Right hindlimb (tissue), 1 donor: ENCODE data around the gene CBL.

Source experiments
- DNase-seq: peaks from one replicate; pipeline ENCODE4 v3.0.0-alpha.2; 2018

The CBL gene

DNA sequence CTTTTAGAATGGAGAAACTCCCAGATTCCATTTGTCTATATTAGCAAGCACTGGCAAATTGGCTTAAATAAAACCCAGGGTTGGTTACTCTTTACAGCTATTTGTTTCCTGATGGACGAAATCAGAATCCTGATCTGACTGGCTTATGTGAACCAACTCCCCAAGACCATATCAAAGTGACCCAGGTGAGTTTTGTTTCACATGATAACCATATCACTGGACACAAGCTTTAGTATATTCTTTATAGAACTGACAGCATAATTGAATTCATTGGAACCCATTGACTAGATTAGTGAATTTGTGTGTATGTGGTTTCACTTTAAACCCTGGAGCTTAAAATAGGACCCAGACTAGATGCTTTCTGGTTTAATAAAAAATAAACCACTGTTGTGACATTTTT lies 71.5 kb downstream of the CBL start:
- DNase-seq = no peak

DNA sequence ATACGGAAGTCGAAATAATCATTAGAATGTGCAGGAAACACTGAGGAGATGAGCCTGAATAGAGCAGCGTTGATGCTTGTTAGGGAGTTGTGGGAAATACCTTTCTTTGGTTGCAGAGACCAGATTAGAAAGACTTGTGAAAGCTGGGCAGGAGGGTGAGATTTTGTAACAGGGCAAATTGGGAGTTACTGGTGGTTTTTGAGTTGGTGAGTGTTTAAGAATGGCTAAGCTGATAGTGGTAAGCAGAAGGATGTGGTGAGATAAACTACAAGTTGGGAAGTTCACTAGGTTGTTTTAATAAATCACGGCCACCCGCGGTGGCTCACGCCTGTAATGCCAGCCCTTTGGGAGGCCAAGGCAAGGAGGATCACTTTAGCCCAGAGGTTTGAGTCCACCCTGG lies 76.4 kb downstream of the CBL start:
- DNase-seq = no peak

DNA sequence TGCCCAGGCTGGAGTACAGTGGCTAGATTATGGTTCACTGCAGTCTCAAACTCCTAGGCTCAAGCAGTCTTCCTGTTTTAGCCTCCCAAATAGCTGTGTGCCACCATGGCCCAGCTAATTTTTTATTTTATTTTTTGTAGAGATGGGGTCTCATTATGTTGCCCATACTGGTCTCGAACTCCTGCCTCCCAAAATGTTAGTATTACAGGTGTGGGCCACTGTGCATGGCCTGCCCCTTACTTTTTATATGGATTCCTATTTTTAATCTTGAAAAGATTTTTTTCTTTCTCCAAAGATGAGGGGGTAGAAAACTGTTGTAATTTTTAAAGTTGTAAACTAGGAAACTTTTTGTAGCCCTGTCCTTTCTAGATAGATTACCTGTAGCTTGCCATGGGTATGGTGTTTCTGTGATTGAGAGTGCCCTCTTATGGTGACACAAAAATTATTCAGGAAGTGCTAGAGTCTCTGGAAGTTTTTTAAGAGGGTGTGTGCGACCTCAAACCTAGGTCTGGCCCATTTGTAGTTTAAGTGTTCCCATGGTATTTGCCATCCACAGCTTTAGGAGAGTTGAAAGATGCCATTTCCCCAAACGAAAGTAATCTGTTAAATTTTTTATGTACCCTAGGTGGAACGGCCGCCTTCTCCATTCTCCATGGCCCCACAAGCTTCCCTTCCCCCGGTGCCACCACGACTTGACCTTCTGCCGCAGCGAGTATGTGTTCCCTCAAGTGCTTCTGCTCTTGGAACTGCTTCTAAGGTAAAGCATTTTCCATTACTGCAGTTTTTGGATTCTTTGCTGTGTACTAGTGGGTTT lies 78.4 kb downstream of the CBL start:
- no peak for DNase-seq

DNA sequence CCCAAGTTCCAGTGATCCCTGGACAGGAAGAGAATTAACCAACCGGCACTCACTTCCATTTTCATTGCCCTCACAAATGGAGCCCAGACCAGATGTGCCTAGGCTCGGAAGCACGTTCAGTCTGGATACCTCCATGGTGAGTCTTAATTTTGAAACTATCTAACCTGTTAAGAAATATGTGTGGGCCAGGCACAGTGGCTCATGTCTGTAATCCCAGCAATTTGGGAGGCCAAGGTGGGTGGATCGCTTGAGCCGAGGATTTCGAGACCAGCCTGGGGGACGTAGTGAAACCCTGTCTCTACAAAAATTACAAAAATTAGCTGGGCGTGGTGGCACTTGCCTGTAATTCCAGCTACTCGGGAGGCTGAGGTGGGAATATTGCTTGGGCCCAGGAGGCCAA lies 79.3 kb downstream of the CBL start:
- DNase-seq = no peak

DNA sequence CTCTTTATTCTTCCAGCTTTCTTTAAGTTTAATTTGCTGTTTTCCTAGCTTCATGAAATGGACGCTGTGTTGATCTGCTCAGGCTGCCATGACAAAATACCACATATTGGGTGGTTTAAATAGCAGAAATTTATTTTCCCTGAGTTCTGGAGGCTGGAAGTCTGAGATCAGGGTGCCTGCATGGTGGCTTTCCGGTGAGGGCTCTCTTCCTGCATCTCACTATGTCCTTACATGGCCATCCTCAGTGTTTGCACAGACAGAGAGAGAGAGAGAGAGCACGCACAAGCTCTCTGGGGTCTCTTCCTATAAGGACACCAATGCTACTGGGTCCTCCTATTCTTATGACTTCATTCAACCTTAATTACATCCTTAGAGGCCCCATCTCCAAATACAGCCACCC lies 82.1 kb downstream of the CBL start:
- DNase-seq = no peak

DNA sequence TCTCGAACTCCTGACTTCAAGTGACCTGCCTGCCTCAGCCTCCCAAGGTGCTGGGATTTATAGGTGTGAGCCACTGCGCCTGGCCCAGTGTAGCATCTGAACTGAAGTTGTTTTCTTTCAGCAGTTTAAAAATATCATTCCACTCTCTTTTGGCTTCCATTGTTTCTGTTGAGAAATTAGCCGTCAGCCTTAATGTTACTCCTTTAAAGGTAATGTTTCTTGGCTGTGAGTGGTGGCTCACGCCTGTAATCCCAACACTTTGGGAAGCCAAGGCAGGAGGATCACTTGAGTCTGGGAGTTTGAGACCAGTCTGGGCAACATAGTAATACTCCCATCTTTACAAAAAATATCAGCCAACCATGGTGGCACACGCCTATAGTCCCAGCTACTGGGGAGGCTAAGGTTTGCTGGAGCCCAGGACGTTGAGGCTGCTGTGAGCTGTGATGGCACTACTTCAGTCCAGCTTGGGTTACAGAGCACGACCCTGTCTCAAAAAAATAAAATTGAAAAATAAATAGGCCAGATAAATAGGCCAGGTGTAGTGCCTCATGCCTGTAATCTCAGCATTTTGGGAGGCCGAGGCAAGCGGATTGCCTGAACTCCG lies 84.9 kb downstream of the CBL start:
- DNase-seq = no peak

DNA sequence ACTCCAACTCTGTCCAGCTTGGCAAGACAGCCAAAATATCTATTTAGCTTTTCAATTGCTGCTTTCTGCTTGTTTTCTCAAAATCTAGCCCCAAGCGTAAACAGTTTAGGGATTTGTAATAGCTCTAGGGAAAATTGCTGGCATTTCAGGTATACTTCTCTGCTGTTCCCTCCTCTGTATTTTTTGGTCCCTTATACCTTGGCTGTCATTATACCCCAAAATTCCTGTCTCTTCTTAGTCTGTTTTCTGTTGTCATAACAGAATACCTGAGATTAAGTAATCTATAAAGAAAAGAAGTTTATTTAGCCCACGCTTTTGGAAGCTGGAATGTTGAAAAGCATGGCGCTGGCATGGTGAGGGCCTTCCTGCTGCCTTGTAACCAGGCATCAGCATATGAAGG lies 87.3 kb downstream of the CBL start:
- no peak for DNase-seq

DNA sequence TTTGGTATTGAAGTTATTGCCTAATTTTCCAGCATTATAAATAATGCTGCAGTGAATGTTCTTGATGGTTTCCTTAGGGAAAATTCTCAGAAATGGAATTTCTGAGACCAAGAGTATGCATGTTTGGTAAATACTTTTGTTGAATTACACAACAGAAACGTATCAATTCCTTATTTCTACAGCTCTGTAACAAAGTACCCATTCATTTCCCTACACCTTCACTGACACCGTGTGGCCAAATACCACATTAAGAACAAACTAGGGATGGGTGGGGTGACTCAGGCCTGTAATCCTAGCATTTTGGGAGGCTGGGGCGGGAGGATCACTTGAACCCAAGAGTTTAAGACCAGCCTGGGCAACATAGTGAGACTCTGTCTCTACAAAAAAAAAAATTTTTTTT lies 89.0 kb downstream of the CBL start:
- no peak for DNase-seq

DNA sequence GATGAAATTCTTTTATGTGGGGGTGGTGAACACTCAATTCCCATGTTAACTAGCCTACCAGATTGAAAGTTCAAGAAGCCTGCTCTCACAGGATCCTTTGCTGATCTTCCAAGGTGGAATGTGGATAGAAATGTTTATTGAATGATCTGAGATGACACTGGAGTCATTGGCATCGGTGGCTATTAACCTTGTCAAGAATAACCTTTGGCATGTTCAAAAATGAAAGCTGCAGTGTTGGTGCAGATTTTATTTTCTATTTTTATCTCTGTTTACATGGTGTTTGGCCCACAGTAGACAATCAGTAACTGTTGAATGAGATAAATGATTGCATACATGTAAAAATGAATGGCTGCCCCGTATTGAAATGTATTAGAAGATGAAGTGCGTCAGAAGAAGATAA lies 91.8 kb downstream of the CBL start:
- DNase-seq = no peak

DNA sequence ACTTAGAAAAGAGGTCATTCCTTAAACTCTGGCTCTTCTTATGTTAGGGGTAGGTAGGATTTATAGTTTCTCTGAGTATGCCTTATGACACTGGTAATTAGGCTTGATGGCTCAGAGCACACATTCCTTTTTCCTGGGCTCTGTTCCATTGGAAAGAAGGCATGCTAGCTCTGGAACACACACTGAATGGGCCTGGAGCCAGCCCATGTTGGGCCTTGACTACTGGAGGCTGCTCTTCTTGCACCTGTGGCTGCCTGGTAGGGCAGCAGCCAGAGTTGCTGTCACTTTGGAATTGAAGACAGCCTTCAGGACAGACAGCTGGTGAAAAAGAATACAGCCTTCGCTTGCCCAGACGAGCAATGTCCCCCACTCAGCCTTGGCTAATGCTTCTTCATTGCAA lies 92.6 kb downstream of the CBL start:
- peak; percentile 82 for DNase-seq

DNA sequence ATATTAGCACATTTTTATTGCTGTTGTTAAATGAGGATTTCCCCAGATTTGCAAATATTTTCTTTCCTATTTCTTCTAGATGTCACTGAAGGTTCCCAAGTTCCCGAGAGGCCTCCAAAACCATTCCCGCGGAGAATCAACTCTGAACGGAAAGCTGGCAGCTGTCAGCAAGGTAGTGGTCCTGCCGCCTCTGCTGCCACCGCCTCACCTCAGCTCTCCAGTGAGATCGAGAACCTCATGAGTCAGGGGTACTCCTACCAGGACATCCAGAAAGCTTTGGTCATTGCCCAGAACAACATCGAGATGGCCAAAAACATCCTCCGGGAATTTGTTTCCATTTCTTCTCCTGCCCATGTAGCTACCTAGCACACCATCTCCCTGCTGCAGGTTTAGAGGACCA lies 93.3 kb downstream of the CBL start:
- DNase-seq = no peak

DNA sequence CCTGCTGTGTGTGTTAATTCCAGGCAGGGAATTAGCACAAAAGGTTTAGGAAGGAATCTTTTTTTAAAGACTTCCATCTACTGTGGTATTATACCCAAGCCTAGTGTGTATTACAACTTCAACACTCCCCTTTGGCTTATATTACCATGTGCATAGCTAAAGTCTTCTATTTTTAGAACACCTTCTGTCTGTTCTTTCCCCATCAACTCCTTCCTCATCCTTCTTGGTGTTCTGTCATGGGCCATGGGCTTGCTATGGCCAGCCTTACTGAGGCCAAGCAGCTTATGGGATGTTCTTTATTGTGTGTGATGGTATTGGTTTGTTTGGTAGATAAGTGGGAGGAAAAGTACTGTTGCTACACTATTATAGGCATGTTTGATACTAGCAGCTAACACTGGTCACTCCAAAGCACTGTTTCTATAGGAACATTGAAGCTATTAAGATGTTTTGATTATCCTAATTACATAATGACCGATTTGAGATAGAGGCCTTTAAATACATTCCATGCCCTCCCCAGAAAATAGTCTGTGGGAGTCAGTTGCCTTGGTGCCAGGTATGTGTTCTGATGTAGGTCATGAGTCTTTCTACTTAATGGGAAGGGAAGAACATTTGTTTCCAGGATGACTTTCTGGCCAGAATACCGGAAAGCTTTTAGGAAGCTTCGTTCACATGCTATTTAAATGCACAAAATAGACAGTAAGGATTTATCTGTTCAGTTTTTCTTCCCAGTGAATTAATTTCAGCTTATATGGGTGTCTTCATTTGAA lies 94.2 kb downstream of the CBL start:
- no peak for DNase-seq

DNA sequence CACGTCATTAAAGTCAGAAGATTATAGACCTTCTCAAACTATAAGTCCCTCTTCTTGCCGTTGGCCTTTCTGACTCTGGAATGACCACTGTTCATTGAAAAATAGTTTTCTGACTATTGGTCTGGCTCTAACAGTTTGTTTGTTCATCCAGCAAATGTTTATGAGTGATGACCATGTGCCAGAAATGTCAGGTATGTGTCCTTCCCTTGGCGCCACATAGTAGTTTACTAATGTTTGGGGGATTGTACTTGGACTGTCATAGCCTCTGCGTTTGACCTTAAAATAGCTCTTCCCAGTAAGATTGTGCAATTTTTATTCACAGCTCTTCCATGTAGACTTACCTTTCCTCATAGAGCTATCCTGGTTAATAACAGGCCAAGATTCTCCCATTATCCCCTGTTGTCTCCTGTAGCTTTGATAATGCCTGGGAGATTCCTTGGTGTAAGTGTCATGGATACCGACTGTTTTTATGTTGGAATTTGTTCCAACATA lies 97.1 kb downstream of the CBL start:
- DNase-seq = no peak

DNA sequence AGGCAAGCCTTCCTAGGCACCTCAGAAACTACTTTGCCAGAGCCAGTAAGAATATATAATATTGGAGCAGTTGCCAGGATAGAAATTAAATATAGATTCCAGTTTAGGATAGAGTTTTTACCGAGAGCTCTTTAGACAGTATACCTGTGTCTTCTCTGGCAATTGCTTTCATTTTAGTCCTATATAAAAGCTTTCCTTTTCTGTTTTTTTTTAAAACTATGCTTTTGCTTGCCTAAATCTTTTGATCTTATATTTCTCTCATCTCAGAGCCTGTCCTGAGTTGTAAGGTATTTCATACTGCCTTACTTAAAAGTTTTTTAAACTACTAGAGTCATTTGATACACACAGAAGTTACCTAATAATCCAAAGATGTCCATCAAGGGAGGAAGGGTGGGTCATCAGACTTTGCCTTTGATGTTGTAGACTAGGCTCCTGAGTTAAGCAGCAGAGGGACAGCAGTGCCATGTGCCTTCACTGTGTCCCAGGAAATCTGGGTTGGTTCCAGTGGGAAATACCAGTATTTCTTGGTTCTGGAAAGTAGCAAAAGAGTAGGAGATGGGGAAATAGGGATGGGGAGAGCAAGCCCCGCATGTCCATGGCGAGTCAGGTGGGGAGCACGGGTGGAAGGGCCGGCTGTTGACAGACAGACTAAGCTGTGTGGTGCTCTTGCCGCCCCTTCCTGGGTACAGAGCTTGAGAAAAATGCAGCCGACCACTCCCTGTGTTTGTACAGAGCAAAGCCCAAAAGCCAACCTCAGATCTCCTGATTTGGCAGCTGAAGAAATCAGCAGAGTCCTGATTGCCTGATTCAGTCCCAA lies 99.6 kb downstream of the CBL start:
- no peak for DNase-seq

DNA sequence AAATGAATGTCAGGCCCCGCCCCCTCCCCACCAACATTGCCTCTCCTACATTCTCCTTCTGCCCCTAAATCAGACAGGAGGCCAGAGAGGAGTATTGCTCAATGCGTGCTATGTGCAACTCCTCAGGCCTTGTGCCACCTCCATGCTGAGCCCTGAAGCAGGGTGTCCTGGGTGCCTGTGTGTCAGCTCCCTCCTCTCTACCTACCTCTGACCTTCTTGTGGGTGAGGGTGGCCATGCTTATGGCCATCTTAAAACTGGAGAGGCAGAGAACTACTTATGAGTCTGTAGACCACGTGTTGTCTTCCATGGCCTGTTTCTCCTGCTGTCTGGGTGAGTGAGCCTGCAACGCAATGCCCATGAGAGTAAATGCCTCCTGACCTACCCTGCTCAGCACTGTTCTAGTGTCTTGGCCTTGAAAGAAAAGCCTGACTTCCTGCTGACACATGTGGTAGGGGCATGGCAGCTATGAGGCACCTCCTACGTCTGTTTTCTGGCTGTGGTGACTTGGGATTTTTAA lies 100.3 kb downstream of the CBL start:
- no peak for DNase-seq

DNA sequence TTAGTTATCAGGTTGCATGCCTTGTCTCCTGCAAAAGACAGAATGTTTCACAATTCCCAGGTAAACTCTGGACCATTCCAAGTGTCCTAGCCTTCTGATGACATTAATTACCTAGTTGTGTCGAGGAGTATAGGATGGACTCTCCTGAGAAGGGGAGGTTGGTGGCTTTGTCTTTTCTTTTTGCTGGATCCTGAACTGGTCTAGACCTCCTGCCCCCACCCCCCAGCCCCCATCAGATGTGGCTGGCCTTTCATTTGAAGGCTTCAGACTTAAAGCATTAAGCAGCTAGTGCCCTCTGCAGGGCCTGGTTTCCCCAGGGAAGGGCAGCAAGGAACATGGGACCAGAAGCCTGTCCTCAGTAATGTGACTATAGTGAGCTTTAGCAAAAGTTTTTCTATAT lies 101.1 kb downstream of the CBL start:
- no peak for DNase-seq

DNA sequence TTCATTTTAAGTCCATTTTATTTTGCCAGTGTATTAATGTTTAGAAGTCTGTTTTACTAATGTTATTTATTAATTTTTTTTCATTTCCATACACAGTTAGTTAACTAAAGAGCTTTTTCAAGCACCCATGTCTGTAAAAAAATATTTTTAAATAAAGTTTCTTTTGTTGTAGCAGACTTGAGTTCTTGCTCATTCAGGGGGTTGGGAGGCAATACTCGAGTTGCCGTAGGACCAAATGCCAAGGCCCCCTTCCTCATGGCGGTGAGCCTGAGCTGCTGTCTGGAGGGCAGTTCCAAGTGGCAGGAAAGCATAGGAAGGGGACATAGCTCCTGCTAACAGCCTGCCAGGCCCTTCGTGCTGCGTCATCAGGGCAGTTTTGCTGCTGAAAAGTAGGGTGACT lies 101.8 kb downstream of the CBL start:
- no peak for DNase-seq

DNA sequence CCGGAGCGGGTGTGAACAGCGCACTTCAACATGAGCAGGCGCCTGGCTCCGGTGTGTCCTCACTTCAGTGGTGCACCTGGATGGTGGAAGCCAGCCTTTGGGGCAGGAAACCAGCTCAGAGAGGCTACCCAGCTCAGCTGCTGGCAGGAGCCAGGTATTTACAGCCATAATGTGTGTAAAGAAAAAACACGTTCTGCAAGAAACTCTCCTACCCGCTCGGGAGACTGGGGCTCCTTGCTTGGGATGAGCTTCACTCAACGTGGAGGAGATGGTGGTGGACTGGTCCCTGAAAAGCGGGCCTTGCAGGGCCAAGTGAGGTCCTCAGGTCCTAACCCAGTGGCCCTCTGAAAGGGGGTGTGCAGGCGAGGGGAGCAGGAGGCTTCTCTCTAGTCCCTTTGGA lies 103.3 kb downstream of the CBL start:
- DNase-seq = no peak

DNA sequence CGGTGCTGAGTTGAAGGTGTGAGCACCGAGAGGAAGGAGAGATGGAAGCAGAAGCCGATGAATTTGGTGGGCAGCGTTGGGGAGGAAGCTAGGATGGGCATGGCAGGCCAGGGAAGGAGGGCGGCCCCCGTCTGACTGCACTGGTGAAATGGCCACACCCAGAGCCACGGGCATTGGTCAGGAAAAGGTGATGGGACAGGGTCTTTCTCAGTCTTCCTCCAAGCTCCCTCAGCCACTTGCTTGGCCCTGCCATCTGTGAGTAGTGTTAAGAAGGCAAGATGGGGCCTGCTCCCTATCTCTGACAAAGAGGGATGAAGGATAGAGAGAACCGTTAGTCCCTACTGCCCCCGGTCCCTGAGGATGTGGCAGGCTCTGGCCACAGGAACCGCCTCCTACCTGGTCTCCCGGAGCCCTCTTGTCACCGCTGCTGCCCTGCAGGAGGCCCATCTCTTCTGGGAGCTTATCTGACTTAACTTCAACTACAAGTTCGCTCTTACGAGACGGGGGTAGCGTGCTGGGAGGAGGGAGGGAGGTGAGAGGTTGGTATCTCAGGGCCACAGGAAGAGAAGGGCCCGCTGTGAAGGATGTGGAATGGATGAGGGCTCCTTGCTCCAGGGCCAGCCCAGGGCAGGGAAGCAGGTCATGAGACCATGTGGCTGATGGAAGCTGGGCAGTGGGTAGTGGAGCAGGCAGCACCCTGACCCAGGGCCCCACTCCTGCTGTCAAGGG lies 104.0 kb downstream of the CBL start:
- DNase-seq = no peak

DNA sequence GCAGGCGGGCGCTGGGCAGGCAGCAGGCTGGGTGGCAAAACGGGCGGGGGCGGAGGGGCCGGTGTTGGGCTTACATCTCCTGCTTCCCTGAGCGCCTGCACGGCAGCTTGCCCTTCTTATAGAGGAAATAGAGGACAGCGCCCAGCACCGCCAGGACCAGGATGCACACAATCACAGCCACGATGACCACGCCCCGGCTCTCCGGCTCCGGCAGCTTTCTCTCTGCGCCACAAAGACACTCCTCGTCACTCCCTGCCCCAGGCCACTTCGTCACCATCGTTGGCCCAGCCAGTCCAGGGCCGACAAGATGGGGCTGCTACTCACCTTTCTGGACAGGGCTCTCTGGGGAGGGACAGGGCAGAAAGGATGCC lies 104.5 kb downstream of the CBL start:
- no peak for DNase-seq

DNA sequence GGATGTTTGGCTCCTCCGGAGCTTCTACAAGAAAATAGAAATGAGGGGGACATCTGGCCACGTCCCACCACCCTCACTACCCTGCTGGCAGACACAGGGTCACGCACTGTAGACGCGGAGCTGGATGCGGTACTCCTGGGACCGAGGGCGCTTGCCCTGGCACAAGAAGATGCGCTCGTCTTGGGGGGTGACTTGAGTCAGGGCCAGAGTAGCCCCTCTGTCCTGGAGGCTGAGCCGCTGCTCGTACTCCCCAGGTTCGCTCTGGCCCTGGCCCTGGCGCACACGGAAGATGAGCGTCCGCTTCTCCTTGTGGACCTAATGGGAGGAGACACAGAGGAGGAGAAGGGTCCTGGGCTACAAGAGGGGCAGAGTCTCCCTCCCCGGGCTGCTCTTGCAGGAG lies 108.6 kb downstream of the CBL start:
- DNase-seq = no peak
